Measurements from ENCODE around the gene ZNF236. TPM values are rescaled to one million over a fixed set of nuclear protein-coding genes. Genes with fewer than 3 reads are reported as not detected.

ZNF236 gene
- total RNA-seq, 1 donor from 2014 or later = 32.5 TPM

DNA sequence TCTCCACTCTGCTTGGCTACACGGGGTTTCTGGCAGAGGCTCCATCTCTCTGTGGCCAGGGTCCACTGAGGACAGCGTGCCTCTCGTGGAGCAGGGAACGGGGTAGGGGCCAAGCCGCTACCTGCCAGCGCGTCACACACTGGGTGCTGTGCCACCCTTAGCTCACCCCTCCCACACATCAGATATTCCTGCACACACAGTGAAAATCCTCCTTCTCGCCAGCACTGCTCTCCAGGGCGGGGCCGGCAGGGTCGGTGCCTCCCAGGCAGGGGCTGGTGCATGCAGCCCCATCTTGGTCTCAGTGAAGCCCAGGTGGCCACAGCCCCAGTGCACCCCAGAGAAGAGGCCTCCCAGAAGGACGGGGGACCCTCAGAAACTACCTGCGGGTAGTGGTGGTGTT lies 185.6 kb downstream of the ZNF236 start:
- no peaks in the 10 kb centered on the region for H3K27me3 Mint-ChIP-seq
- no peak overlapping the region for H3K4me3 Mint-ChIP-seq (ENCODE audit: low read depth)
- peaks cover 3% of the 10 kb centered on the region for H3K4me1 Mint-ChIP-seq (ENCODE audit: low read depth)
- DNase-seq (ENCODE audit: low spot score, unreplicated experiment) = no peak
- no peak overlapping the region for H3K27ac Mint-ChIP-seq
- no peaks in the 10 kb centered on the region for H3K9me3 Mint-ChIP-seq (ENCODE audit: low read depth)
- TF ChIP-seq, protein P1, sequence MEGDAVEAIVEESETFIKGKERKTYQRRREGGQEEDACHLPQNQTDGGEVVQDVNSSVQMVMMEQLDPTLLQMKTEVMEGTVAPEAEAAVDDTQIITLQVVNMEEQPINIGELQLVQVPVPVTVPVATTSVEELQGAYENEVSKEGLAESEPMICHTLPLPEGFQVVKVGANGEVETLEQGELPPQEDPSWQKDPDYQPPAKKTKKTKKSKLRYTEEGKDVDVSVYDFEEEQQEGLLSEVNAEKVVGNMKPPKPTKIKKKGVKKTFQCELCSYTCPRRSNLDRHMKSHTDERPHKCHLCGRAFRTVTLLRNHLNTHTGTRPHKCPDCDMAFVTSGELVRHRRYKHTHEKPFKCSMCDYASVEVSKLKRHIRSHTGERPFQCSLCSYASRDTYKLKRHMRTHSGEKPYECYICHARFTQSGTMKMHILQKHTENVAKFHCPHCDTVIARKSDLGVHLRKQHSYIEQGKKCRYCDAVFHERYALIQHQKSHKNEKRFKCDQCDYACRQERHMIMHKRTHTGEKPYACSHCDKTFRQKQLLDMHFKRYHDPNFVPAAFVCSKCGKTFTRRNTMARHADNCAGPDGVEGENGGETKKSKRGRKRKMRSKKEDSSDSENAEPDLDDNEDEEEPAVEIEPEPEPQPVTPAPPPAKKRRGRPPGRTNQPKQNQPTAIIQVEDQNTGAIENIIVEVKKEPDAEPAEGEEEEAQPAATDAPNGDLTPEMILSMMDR (IDR thresholded peaks at IDR 0.05; ENCODE audit: unreplicated experiment) = no peak
- H3K36me3 Mint-ChIP-seq (ENCODE audit: insufficient read depth) = peaks cover 5% of the 10 kb centered on the region

DNA sequence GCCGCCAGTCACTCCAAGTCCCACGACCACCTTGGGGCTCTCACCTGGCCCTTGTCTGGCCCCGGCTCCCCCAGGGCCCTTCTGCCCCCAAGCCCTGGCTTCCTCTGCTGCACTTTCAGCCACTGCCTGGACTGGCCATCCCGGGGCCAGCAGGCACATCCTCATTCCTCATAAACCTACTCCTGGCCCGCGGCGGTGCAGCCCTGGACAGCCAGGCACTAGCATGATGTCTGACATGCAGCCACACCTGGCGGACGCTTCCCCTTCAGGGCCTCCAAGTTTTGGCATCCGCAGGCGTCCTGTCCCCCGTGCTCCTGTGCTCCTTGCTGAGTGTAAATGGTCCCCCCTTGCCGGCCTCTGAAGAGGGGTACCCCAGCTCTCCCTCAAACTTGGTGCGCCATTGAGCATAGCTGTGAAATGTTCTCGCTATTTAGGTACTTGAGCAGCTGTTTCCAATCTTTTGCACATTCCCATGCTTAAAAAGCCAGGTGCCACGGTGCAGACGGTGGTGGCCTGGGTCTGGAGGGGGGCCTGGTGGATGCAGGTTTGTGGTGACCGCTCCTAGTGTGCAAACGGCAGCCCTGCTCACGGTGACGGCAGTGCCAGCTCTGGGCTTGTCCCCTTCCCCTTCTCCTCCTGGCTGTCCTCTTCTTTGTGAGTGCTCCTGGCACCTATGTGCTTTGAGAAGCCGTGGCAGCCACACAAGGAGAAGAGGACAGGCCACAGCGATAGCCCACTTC lies 186.4 kb downstream of the ZNF236 start:
- H3K36me3 Mint-ChIP-seq (ENCODE audit: insufficient read depth) = peaks cover 5% of the 10 kb centered on the region
- no peak for DNase-seq (ENCODE audit: low spot score, unreplicated experiment)
- no peak overlapping the region for H3K27ac Mint-ChIP-seq
- no peaks in the 10 kb centered on the region for H3K27me3 Mint-ChIP-seq
- no peaks in the 10 kb centered on the region for H3K9me3 Mint-ChIP-seq (ENCODE audit: low read depth)
- TF ChIP-seq, protein P1 (IDR thresholded peaks at IDR 0.05; ENCODE audit: unreplicated experiment) = no peak
- H3K4me3 Mint-ChIP-seq (ENCODE audit: low read depth) = no peak overlapping the region
- peaks cover 3% of the 10 kb centered on the region for H3K4me1 Mint-ChIP-seq (ENCODE audit: low read depth)

DNA sequence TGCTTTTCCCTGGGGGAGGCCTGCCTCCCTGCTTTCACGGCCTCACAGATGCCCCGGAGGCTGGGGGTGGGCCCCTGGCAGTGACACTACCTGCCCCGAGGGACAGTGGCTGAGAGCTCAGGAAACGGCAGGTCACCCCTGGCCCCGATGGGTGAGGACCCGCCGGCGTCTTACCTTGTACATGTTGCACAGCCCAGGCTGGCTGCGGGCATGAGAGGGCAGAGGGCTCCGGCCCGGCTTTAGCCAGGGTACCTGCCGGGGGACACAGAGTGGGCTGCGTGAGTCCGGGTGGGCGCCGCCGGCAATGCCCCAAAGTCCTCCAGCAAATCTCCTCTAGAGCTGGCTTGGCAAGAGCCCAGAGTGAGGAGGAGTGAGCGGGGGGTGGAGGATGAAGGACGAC lies 187.3 kb downstream of the ZNF236 start:
- H3K27ac Mint-ChIP-seq = no peak overlapping the region
- DNase-seq (ENCODE audit: low spot score, unreplicated experiment) = no peak
- H3K4me1 Mint-ChIP-seq (ENCODE audit: low read depth) = peaks cover 3% of the 10 kb centered on the region

DNA sequence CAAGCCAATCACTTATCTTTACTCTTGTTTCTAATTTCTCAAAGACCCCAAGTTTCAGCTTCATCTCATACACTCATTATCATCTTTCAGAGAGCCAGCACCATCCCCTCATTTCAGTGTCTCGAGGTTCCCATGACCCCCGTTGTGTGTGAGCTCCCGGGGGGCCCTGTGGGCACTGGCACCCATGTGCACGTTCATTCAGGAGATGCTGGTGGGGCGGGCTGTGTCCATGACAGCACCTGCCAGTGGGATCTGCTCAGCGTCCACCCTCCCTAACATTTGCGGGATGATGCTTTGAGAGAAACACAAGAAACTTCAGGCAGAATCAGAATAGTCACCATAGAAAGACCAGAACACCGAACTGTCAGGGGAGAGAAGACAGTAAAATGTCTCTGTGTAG lies 189.8 kb downstream of the ZNF236 start:
- Mint-ChIP-seq H3K27ac (no peak overlapping the region), H3K27me3 (no peaks in the 10 kb centered on the region), H3K4me3 (ENCODE audit: low read depth) (no peak overlapping the region), H3K9me3 (ENCODE audit: low read depth) (no peaks in the 10 kb centered on the region), H3K4me1 (ENCODE audit: low read depth) (peaks cover 5% of the 10 kb centered on the region), H3K36me3 (ENCODE audit: insufficient read depth) (peaks cover 17% of the 10 kb centered on the region)
- no peak for DNase-seq (ENCODE audit: low spot score, unreplicated experiment)
- TF ChIP-seq, protein P1 (IDR thresholded peaks at IDR 0.05; ENCODE audit: unreplicated experiment) = no peak

More for the DNA sequence above, 187.3 kb downstream of the ZNF236 start:
- TF ChIP-seq, protein P1 (IDR thresholded peaks at IDR 0.05; ENCODE audit: unreplicated experiment) = no peak
- Mint-ChIP-seq H3K4me3 (ENCODE audit: low read depth) (no peak overlapping the region), H3K27me3 (no peaks in the 10 kb centered on the region), H3K36me3 (ENCODE audit: insufficient read depth) (peaks cover 5% of the 10 kb centered on the region), H3K9me3 (ENCODE audit: low read depth) (no peaks in the 10 kb centered on the region)

DNA sequence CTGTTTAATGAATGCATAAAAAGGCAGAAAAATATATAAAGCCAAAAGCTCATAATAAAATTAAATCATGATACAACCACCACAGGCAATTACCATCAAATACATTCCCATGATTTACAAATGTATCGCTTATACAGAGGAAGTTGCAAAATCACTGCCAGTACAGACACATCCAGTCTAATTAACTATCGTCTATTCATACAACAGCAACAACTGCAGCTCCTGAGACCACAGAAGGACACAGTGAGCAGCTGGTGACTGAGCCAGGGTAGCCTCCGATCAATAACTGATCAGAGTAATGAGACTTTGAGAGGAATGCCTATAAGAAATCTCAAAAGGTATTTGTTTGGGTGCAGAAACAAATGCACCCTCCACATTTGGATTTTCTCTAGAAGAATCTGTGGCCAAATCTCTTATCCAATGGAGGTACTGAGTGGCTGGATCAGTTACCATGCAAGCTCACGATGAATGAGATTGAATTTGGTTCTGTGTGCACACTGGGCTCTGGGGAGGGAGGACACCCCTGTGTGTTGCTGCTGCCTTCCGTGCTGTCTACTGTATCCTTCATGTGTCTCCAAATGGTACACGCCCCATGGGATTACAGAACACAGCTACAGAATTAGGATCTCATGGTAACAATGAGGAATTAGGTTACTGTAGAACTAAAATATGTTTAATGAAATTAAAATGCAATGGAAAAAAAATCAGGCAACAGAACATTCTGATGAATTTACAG lies 190.6 kb downstream of the ZNF236 start:
- Mint-ChIP-seq H3K27ac (no peak overlapping the region), H3K4me3 (ENCODE audit: low read depth) (no peak overlapping the region), H3K36me3 (ENCODE audit: insufficient read depth) (peaks cover 18% of the 10 kb centered on the region), H3K9me3 (ENCODE audit: low read depth) (no peaks in the 10 kb centered on the region), H3K27me3 (no peaks in the 10 kb centered on the region), H3K4me1 (ENCODE audit: low read depth) (peaks cover 2% of the 10 kb centered on the region)
- DNase-seq (ENCODE audit: low spot score, unreplicated experiment) = no peak
- TF ChIP-seq, protein P1 (IDR thresholded peaks at IDR 0.05; ENCODE audit: unreplicated experiment) = no peak

Data from progenitor cell of endocrine pancreas (in vitro differentiated cells).